ENCODE results near the gene PAX2.

The PAX2 gene

GRCh38 chr10:100781145-100781665 is 35.8 kb downstream of the PAX2 start:
- FAIRE-seq (no peak), DNase-seq (ENCODE audit: extremely low spot score, insufficient read length, low read depth) (no peak)

GRCh38 chr10:100782461-100783244 is 37.3 kb downstream of the PAX2 start:
- DNase-seq (ENCODE audit: extremely low spot score, insufficient read length, low read depth), result no peak
- FAIRE-seq, result no peak

- FAIRE-seq (no peak), DNase-seq (ENCODE audit: extremely low spot score, insufficient read length, low read depth) (no peak)
These were observed 38.7 kb downstream of the PAX2 start for GRCh38 chr10:100784126-100784525.

GRCh38 chr10:100786591-100786990 is 41.2 kb downstream of the PAX2 start:
- FAIRE-seq (no peak), DNase-seq (ENCODE audit: extremely low spot score, insufficient read length, low read depth) (no peak)

GRCh38 chr10:100788002-100788903 is 42.9 kb downstream of the PAX2 start:
- FAIRE-seq, result no peak
- DNase-seq (ENCODE audit: extremely low spot score, insufficient read length, low read depth), result no peak

- no peak for FAIRE-seq
These were observed 45.4 kb downstream of the PAX2 start for GRCh38 chr10:100790761-100791208.

GRCh38 chr10:100791369-100792058 is 46.1 kb downstream of the PAX2 start:
- no peak for DNase-seq (ENCODE audit: extremely low spot score, insufficient read length, low read depth)

More at GRCh38 chr10:100790761-100791208, 45.4 kb downstream of the PAX2 start:
- DNase-seq (ENCODE audit: extremely low spot score, insufficient read length, low read depth), result no peak

GRCh38 chr10:100792574-100792973 is 47.2 kb downstream of the PAX2 start:
- DNase-seq (ENCODE audit: extremely low spot score, insufficient read length, low read depth) (no peak), FAIRE-seq (no peak)

More at GRCh38 chr10:100791369-100792058, 46.1 kb downstream of the PAX2 start:
- FAIRE-seq, result no peak

GRCh38 chr10:100793055-100793454 is 47.7 kb downstream of the PAX2 start:
- no peak for FAIRE-seq

GRCh38 chr10:100799881-100800280 is 54.5 kb downstream of the PAX2 start:
- no peak for FAIRE-seq
- no peak for DNase-seq (ENCODE audit: extremely low spot score, insufficient read length, low read depth)

More at GRCh38 chr10:100793055-100793454, 47.7 kb downstream of the PAX2 start:
- no peak for DNase-seq (ENCODE audit: extremely low spot score, insufficient read length, low read depth)

- no peak for FAIRE-seq
- DNase-seq (ENCODE audit: extremely low spot score, insufficient read length, low read depth), result no peak
These were observed 55.5 kb downstream of the PAX2 start for GRCh38 chr10:100800931-100801330.

- FAIRE-seq (no peak), DNase-seq (ENCODE audit: extremely low spot score, insufficient read length, low read depth) (no peak)
These were observed 56.8 kb downstream of the PAX2 start for GRCh38 chr10:100802196-100802595.

GRCh38 chr10:100802607-100803006 is 57.2 kb downstream of the PAX2 start:
- FAIRE-seq, result no peak
- no peak for DNase-seq (ENCODE audit: extremely low spot score, insufficient read length, low read depth)

GRCh38 chr10:100803492-100803891 is 58.1 kb downstream of the PAX2 start:
- FAIRE-seq (no peak), DNase-seq (ENCODE audit: extremely low spot score, insufficient read length, low read depth) (no peak)

- FAIRE-seq (no peak), DNase-seq (ENCODE audit: extremely low spot score, insufficient read length, low read depth) (no peak)
These were observed 58.5 kb downstream of the PAX2 start for GRCh38 chr10:100803908-100804307.

- DNase-seq (ENCODE audit: extremely low spot score, insufficient read length, low read depth), result no peak
- FAIRE-seq, result no peak
These were observed 60.4 kb downstream of the PAX2 start for GRCh38 chr10:100805543-100806355.

GRCh38 chr10:100806356-100806645 is 60.9 kb downstream of the PAX2 start:
- FAIRE-seq (no peak), DNase-seq (ENCODE audit: extremely low spot score, insufficient read length, low read depth) (no peak)

- no peak for FAIRE-seq
- no peak for DNase-seq (ENCODE audit: extremely low spot score, insufficient read length, low read depth)
These were observed 62.0 kb downstream of the PAX2 start for GRCh38 chr10:100807241-100807951.

GRCh38 chr10:100808876-100809275 is 63.5 kb downstream of the PAX2 start:
- FAIRE-seq, result no peak
- DNase-seq (ENCODE audit: extremely low spot score, insufficient read length, low read depth), result no peak

All from GM18507 (cell line).